ENCODE data around the gene TRPV6.

GRCh38 chr7:142842251-142842766 lies 43.2 kb downstream of the TRPV6 start:
- TF ChIP-seq POLR2A (IDR thresholded peaks at IDR 0.05; ENCODE audit: low read length) (no peak), GATA1 (IDR thresholded peaks at IDR 0.05; ENCODE audit: low read depth, low read length) (no peak)
